A549 (cell line): ENCODE measurements around the gene MEI1. TPM values are rescaled to one million over a fixed set of nuclear protein-coding genes. Genes with fewer than 3 reads are reported as not detected.

Experiments
- ATAC-seq, 2 experiments: fragments of 200-7000 bp in 1 of 2; fragments of >200 bp in 1 of 2; cut with Nextera tagmentation in 1 of 2; cut with Tn5 transposase in 1 of 2; 3 replicates each; pipeline versions ENCODE4 v1.8.0 to v1.9.1; 2018 to 2020; ENCODE audit warnings: mild to moderate bottlenecking in 1 of 2, moderate library complexity in 1 of 2
- CTCF ChIA-PET: fragments of 300-600 bp; sonication (Branson Sonifier 250); formaldehyde crosslinking; extraction: SDS; loops from one replicate; lab custom pipeline; 2021; ENCODE audit warnings: antibody characterized with exemption, inconsistent platforms; lab: Yijun Ruan, JAX
- POLR2A ChIA-PET: fragments of 350-600 bp; formaldehyde crosslinking; extraction: SDS; loops from one replicate; lab custom pipeline; 2021; ENCODE audit warnings: antibody characterized with exemption, inconsistent platforms; lab: Yijun Ruan, JAX
- DNase-seq, 2 experiments: peaks; one replicate each; pipeline versions ENCODE4 v3.0.0 to v3.0.0-alpha.2; 2011 to 2016; ENCODE audit warnings: low read depth in 1 of 2, low spot score in 1 of 2
- FAIRE-seq: peaks from 2 replicates; lab custom pipeline; 2011; peaks lifted over from hg19 to GRCh38; lab: Jason Lieb, UNC
- H3K27ac ChIP-seq, 2 experiments: fragments of >200 bp; sonication (Bioruptor Twin); formaldehyde crosslinking; 3 replicates each; pipeline ENCODE4 v1.5.1; 2016 to 2017
- H3K4me1 ChIP-seq: fragments of >200 bp; sonication (Bioruptor Twin); formaldehyde crosslinking; 3 replicates; pipeline ENCODE4 v1.6.1; 2016
- H3K4me2 ChIP-seq: fragments of >200 bp; sonication (Bioruptor Twin); formaldehyde crosslinking; 3 replicates; pipeline ENCODE4 v1.6.1; 2016
- H3K4me3 ChIP-seq: fragments of >200 bp; sonication (Bioruptor Twin); formaldehyde crosslinking; 3 replicates; pipeline ENCODE4 v1.5.1; 2016
- H3K9me3 ChIP-seq: fragments of >200 bp; sonication (Bioruptor Twin); formaldehyde crosslinking; 3 replicates; pipeline ENCODE4 v1.6.1; 2016
- CBX2 ChIP-seq: fragments of 200-600 bp; sonication (generic); IDR thresholded peaks from 2 replicates; pipeline ENCODE4 v1.6.1; 2016; ENCODE audit warnings: low read depth, mild to moderate bottlenecking, borderline replicate concordance
- CEBPB ChIP-seq, 2 experiments: fragments of >200 bp in 1 of 2; sonication (Bioruptor Twin) in 1 of 2; formaldehyde crosslinking in 1 of 2; IDR thresholded peaks; 2 replicates each; pipeline ENCODE4 v1.6.1; 2012 to 2016
- CHD2 ChIP-seq: fragments of 150-350 bp; IDR thresholded peaks from 2 replicates; pipeline ENCODE4 v1.6.1; 2014; ENCODE audit warnings: low read length; ENCODE audit not compliant: partially characterized antibody
- ELK1 ChIP-seq: fragments of 150-350 bp; IDR thresholded peaks from 2 replicates; pipeline ENCODE4 v1.6.1; 2014; ENCODE audit warnings: low read depth, mild to moderate bottlenecking, low read length
- FOSB ChIP-seq: fragments of 250-450 bp; sonication (Bioruptor Pico); IDR thresholded peaks from 2 replicates; pipeline ENCODE4 v1.5.0; 2020; ENCODE audit warnings: mild to moderate bottlenecking, moderate library complexity
- FOSL2 ChIP-seq, 2 experiments: fragments of 450-650 bp in 1 of 2; fragments of >200 bp in 1 of 2; sonication (Bioruptor Twin) in 1 of 2; formaldehyde crosslinking; IDR thresholded peaks; 2 replicates each; pipeline versions ENCODE4 v1.5.0 to v1.6.1; 2016 to 2020; ENCODE audit warnings: mild to moderate bottlenecking in 1 of 2, moderate library complexity in 1 of 2
- GATA3 ChIP-seq: IDR thresholded peaks from 2 replicates; pipeline ENCODE4 v1.6.1; 2012; ENCODE audit warnings: borderline replicate concordance
- HDAC2 ChIP-seq: fragments of 200-600 bp; sonication (generic); IDR thresholded peaks from 2 replicates; pipeline ENCODE4 v1.6.1; 2016
- JUN ChIP-seq, 2 experiments: fragments of >200 bp; sonication (Bioruptor Twin); formaldehyde crosslinking; IDR thresholded peaks; 2 replicates in 1 of 2; 3 replicates in 1 of 2; pipeline ENCODE4 v1.6.1; 2016 to 2017
- JUNB ChIP-seq: fragments of >200 bp; sonication (Bioruptor Twin); formaldehyde crosslinking; IDR thresholded peaks from 2 replicates; pipeline ENCODE4 v1.6.1; 2016
- KDM1A ChIP-seq: fragments of 200-600 bp; sonication (generic); IDR thresholded peaks from 2 replicates; pipeline ENCODE4 v1.6.1; 2016; ENCODE audit warnings: low read depth, mild to moderate bottlenecking
- MAFK ChIP-seq: fragments of 450-650 bp; IDR thresholded peaks from 2 replicates; pipeline ENCODE4 v1.6.1; 2014; ENCODE audit not compliant: partially characterized antibody
- MAZ ChIP-seq: fragments of 150-350 bp; IDR thresholded peaks from 2 replicates; pipeline ENCODE4 v1.6.1; 2014; ENCODE audit warnings: antibody characterized with exemption, low read depth, low read length, borderline replicate concordance
- MYC ChIP-seq: IDR thresholded peaks from 2 replicates; pipeline ENCODE4 v1.6.1; 2012; ENCODE audit warnings: mild to moderate bottlenecking, inconsistent platforms, low read length, improper control_type of control experiment, borderline replicate concordance
- NFE2L2 ChIP-seq: fragments of 150-350 bp; conservative IDR thresholded peaks from 2 replicates; pipeline ENCODE4 v1.6.1; 2014; ENCODE audit warnings: low read length
- PBX3 ChIP-seq: IDR thresholded peaks from 2 replicates; pipeline ENCODE4 v1.6.1; 2012
- PHF8 ChIP-seq: fragments of 200-600 bp; sonication (generic); IDR thresholded peaks from 2 replicates; pipeline ENCODE4 v1.6.1; 2016; ENCODE audit warnings: low read depth, mild to moderate bottlenecking, antibody characterized with exemption, moderate library complexity, borderline replicate concordance
- POLR2A ChIP-seq: IDR thresholded peaks from 2 replicates; pipeline ENCODE4 v1.6.1; 2012; ENCODE audit warnings: mild to moderate bottlenecking, low read length
- RARB ChIP-seq: fragments of 250-450 bp; sonication (Bioruptor Pico); IDR thresholded peaks from 2 replicates; pipeline ENCODE4 v1.8.0; 2021; ENCODE audit warnings: mild to moderate bottlenecking, moderate library complexity
- RCOR1 ChIP-seq: fragments of 150-350 bp; IDR thresholded peaks from 2 replicates; pipeline ENCODE4 v1.6.1; 2014; ENCODE audit warnings: antibody characterized with exemption, low read length, low read depth
- SMC3 ChIP-seq: fragments of >200 bp; sonication (Bioruptor Twin); formaldehyde crosslinking; IDR thresholded peaks from 3 replicates; pipeline ENCODE4 v1.6.1; 2018; ENCODE audit warnings: inconsistent platforms
- USF2 ChIP-seq: fragments of 450-650 bp; IDR thresholded peaks from 2 replicates; pipeline ENCODE4 v1.6.1; 2014; ENCODE audit warnings: antibody characterized with exemption
- ZSCAN20 ChIP-seq: fragments of 250-450 bp; sonication (Bioruptor Pico); IDR thresholded peaks from 2 replicates; pipeline ENCODE4 v1.8.0; 2022; ENCODE audit warnings: mild to moderate bottlenecking, moderate library complexity
- WGBS: methylation state at CpG from one replicate; pipeline ENCODE4 v1.1.6; 2017; ENCODE audit errors: missing lambda C conversion rate; 5-methylcytosine and 5-hydroxymethylcytosine counted together
- polyA plus RNA-seq, 4 experiments: library from polyadenylated mRNA; depleted of rRNA in 3 of 4; stranded (reverse); fragments of >200 nt; fragmentation: RNase III in 1 of 4; extraction: RNeasy Plus Mini Kit Qiagen cat#74134 plus additional on column Dnase treatment in 1 of 4; gene quantifications; 2 replicates in 3 of 4; 3 replicates in 1 of 4; pipeline ENCODE4 v1.2.3, GENCODE V29; 2011 to 2017
- TF ChIP-seq, protein P1 (sequence below): fragments of >200 bp; sonication (Bioruptor Twin); formaldehyde crosslinking; IDR thresholded peaks from 3 replicates; pipeline ENCODE4 v1.5.1; 2016

The MEI1 gene
- polyA plus RNA-seq, 2 of the 4 experiments (the other 2 are of a cell fraction) = 0.12 TPM; not detected in 1

GRCh38 chr22:41676134-41676533, 23.2 kb upstream of the MEI1 start:
- DNase-seq = no peak
- 89% methylated on average over 4 of the region's 4 CpGs for WGBS
- no peak for FAIRE-seq
- ChIA-PET CTCF (interaction anchor here (1.2 kb wide), 1 partner anchor 20 kb away, joined by 3 read pairs; no protein-coding TSS in a partner anchor), POLR2A (no interaction called here)
- H3K4me2 ChIP-seq = no peak overlapping the region
- ATAC-seq = no peak
- no peaks in the 10 kb centered on the region for H3K9me3 ChIP-seq
- no peak overlapping the region for H3K4me3 ChIP-seq
- no peak overlapping the region for H3K27ac ChIP-seq
- peaks cover 24% of the 10 kb centered on the region for H3K4me1 ChIP-seq
- TF ChIP-seq JUNB (no peak), MAZ (no peak), CEBPB (IDR thresholded peaks at IDR 0.05) (no peak), MAFK (no peak), POLR2A (no peak), GATA3 (no peak)

DNA sequence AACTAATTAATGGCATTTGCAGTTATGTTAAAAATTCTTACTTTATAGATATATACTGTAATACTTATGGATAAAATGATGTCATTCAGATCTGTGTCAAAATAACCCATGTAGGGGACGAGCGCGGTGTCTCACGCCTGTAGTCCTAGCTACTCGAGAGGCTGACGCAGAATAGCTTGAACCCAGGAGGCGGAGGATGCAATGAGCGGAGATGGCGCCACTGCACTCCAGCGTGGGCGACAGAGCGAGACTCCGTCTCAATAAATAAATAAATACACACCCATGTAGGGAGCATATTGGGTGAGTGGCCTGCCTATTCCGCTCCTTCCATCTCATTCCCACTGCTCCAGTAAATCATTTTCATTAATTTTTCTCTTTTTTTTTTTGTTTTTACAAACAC, 17.7 kb upstream of the MEI1 start:
- no peak for TF ChIP-seq RCOR1
- no peak for TF ChIP-seq FOSB
- TF ChIP-seq USF2 = no peak
- no peak for TF ChIP-seq HDAC2
- TF ChIP-seq CHD2 = no peak
- TF ChIP-seq PHF8 = no peak
- no peak for TF ChIP-seq ZSCAN20 (CRISPR knock-in tag)
- no peak for TF ChIP-seq CBX2
- TF ChIP-seq, protein P1, sequence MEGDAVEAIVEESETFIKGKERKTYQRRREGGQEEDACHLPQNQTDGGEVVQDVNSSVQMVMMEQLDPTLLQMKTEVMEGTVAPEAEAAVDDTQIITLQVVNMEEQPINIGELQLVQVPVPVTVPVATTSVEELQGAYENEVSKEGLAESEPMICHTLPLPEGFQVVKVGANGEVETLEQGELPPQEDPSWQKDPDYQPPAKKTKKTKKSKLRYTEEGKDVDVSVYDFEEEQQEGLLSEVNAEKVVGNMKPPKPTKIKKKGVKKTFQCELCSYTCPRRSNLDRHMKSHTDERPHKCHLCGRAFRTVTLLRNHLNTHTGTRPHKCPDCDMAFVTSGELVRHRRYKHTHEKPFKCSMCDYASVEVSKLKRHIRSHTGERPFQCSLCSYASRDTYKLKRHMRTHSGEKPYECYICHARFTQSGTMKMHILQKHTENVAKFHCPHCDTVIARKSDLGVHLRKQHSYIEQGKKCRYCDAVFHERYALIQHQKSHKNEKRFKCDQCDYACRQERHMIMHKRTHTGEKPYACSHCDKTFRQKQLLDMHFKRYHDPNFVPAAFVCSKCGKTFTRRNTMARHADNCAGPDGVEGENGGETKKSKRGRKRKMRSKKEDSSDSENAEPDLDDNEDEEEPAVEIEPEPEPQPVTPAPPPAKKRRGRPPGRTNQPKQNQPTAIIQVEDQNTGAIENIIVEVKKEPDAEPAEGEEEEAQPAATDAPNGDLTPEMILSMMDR = no peak
- no peak for TF ChIP-seq KDM1A
- TF ChIP-seq MYC = no peak
- no peak for TF ChIP-seq ELK1
- TF ChIP-seq PBX3 = no peak
- TF ChIP-seq RARB (CRISPR knock-in tag) = no peak
- no peak for TF ChIP-seq JUN (IDR thresholded peaks at IDR 0.05)
- no peak for TF ChIP-seq FOSL2 (IDR thresholded peaks at IDR 0.05)
- no peak for TF ChIP-seq FOSL2 (CRISPR knock-in tag; IDR thresholded peaks at IDR 0.05)
- no peak for TF ChIP-seq SMC3
- no peak for TF ChIP-seq NFE2L2
- ATAC-seq (no peak), FAIRE-seq (no peak), DNase-seq (no peak)
- Histone ChIP-seq H3K9me3 (no peaks in the 10 kb centered on the region), H3K4me3 (no peak overlapping the region), H3K4me1 (no peaks in the 10 kb centered on the region), H3K27ac (no peak overlapping the region), H3K4me2 (no peak overlapping the region)
- WGBS = 89% methylated on average over 14 of the region's 14 CpGs
- ChIA-PET CTCF (no interaction called here), POLR2A (no interaction called here)
